Stimulated activated effector memory CD8-positive, alpha-beta T cell treated with anti-CD3 and anti-CD28 coated beads, Interleukin-12 subunit alpha, Interleukin-12 subunit beta, amount 100 ng/mL, for 72 hours (primary cell): Measurements from ENCODE around the gene CMIP.

Source experiments
- ATAC-seq: fragments of 150-1000 bp; cut with Tn5 transposase; 2 replicates; pipeline ENCODE4 v1.10.0; 2021
- DNase-seq, 2 donors: peaks; one replicate each; pipeline ENCODE4 v3.0.0; 2021 to 2022; ENCODE audit warnings: low spot score in 2 of 2
- H3K27ac Mint-ChIP-seq: one replicate; pipeline ENCODE4 v1.8.0; 2022; ENCODE audit warnings: mild to moderate bottlenecking, mixed read lengths
- H3K36me3 Mint-ChIP-seq: one replicate; pipeline ENCODE4 v1.8.0; 2022; ENCODE audit warnings: mild to moderate bottlenecking, mixed read lengths
- H3K4me1 Mint-ChIP-seq: one replicate; pipeline ENCODE4 v1.8.0; 2022; ENCODE audit warnings: mixed read lengths
- H3K4me3 Mint-ChIP-seq: one replicate; pipeline ENCODE4 v1.8.0; 2022; ENCODE audit warnings: mild to moderate bottlenecking, mixed read lengths
- H3K9me3 Mint-ChIP-seq: one replicate; pipeline ENCODE4 v1.8.0; 2022; ENCODE audit warnings: mixed read lengths

CMIP gene

DNA sequence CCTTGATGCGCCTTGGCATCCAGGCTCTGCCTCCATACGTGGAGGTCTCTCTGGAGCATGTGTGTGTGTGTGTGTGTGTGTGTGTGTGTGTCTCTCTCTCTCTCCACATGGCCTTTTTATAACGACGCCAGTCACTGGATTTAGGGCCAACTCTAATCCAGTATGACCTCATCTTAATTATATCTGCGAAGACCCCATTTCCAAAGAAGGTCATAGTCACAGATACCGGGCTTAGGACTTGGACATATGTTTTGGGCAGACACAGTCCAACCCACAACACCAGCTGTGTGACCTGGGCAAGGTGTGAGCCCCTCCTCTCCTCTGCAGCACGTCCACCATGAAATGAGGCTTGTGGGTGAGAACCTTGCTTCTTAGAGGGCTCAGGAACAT, 196.1 kb downstream of the CMIP start:
- Mint-ChIP-seq H3K4me1 (peaks cover 46% of the 10 kb centered on the region), H3K9me3 (no peaks in the 10 kb centered on the region), H3K4me3 (no peak overlapping the region), H3K27ac (peak overlapping the region; percentile 48), H3K36me3 (peaks cover 34% of the 10 kb centered on the region)
- no peak for ATAC-seq
- no peak for DNase-seq

DNA sequence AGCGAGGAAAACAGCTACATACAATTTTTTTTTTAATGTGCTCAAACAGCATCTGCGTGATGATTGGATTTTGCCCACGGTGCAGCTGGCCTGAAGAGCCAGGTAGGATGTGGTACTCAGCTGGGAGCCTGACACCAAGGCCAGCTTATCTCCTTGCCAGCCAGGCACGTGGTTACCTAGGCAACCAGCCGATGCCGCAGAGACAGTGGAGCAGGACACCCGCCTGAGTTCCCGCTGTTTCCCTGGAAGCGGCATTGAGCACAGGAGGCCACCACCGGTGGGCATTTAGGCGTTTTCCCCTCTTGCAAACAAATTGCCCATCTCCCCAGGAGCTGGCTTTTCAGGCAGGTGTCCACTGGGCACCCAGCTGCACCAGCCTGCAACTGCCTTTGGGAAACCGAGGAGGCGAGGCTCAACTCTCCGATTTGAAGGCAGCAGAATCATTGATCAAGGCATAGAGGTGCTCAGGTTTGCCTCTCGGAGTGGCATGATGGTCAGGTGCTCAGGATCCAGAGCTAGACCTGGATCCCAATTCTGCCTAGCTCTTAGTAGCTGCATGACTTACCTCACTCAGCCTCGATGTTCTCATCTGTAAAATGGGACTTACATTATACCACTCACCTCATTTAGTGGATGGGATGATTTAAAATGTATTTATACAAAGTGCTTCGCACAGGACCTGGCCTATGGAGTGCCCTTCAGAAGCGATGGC, 196.9 kb downstream of the CMIP start:
- Mint-ChIP-seq H3K4me1 (peaks cover 46% of the 10 kb centered on the region), H3K4me3 (no peak overlapping the region), H3K9me3 (no peaks in the 10 kb centered on the region), H3K27ac (peak overlapping the region; percentile 58), H3K36me3 (peaks cover 28% of the 10 kb centered on the region)
- no peak for DNase-seq
- no peak for ATAC-seq

DNA sequence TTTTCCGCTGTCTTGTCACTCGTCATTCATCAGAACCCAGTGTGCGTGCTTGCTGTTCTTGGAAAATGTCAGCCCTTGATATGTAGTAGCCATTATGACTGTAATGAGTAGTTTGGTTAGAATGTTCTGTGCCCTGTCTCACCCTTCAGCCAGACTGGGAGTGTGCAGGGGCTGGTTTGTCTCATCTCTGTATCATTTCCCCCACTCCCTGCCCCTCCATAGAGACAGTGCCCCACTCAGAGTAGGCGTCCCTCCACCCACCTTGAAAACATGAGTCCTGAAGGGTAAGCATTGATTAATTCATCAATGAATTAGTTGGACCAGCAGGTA, 197.5 kb downstream of the CMIP start:
- H3K9me3 Mint-ChIP-seq = no peaks in the 10 kb centered on the region
- peaks cover 47% of the 10 kb centered on the region for H3K4me1 Mint-ChIP-seq
- no peak overlapping the region for H3K4me3 Mint-ChIP-seq
- peaks cover 27% of the 10 kb centered on the region for H3K36me3 Mint-ChIP-seq
- peak overlapping the region; percentile 58 for H3K27ac Mint-ChIP-seq
- DNase-seq (no peak), ATAC-seq (peak; percentile 64)

DNA sequence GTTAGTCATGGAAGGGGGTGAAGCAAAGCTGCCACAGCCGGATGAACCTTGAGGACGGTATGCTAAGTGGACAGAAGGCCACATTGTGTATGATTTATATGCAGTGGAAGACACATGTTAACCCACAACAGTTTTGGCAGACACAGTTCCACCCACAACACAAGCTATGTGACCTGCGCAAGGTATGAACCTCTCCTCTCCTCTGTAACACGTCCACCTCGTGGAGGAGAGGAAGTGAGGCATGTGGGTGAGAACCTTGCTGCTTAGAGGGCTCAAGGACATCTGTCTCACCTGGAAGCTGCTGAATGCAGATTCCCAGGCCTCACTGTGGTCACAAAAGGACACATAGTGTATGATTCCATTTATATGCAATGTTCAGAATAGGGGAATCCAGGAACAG, 198.3 kb downstream of the CMIP start:
- ATAC-seq (peak; percentile 46), DNase-seq (no peak)
- H3K4me3 Mint-ChIP-seq = no peak overlapping the region

DNA sequence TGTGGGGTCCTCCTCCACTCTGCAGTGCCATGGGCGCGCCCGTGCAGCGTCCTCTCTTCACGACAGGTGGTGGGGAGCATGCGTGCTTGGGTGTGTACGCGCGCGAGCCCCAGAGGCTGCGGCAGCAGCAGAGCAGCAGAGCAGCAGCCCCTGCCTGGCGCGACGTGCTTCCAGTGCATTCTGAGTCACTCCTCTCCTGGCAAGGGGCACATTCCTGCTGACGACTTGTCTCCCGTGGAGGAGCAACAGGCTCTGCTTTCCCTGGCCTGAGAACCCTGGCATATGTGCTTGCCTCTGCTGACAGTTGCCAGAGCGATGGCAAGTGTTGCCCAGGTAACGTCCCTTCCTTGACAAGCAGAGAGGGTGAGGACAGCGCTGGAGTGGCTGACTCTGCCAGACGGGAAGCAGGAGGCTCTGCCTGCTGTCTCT, 200.7 kb downstream of the CMIP start:
- Mint-ChIP-seq H3K27ac (no peak overlapping the region), H3K9me3 (no peaks in the 10 kb centered on the region), H3K4me3 (no peak overlapping the region), H3K36me3 (peaks cover 19% of the 10 kb centered on the region), H3K4me1 (peaks cover 56% of the 10 kb centered on the region)
- DNase-seq (no peak), ATAC-seq (no peak)

More for the DNA sequence above, 198.3 kb downstream of the CMIP start:
- H3K36me3 Mint-ChIP-seq = peaks cover 23% of the 10 kb centered on the region
- H3K4me1 Mint-ChIP-seq = peaks cover 52% of the 10 kb centered on the region
- peak overlapping the region; percentile 75 for H3K27ac Mint-ChIP-seq
- no peaks in the 10 kb centered on the region for H3K9me3 Mint-ChIP-seq

DNA sequence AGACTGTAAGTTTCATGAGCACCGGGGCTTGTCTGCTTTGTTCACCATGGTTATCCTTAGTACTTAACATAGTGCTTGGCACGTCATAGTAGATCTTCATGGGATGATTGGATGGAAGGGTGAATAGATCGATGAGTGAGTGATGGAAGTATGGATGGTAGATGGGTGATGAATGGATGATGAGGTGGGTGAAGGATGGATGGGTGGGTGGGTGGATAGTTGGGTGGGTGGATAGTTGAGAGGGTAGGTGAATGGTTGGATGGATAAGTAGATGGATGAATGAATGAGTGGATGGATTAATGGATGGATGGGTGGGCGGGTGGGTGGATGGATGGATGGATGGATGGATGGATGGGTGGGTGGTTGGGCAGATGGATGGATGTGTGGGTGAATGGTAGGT, 201.3 kb downstream of the CMIP start:
- DNase-seq = no peak
- H3K4me3 Mint-ChIP-seq = no peak overlapping the region
- ATAC-seq = no peak
- peaks cover 52% of the 10 kb centered on the region for H3K4me1 Mint-ChIP-seq
- no peak overlapping the region for H3K27ac Mint-ChIP-seq
- H3K9me3 Mint-ChIP-seq = no peaks in the 10 kb centered on the region
- peaks cover 19% of the 10 kb centered on the region for H3K36me3 Mint-ChIP-seq

DNA sequence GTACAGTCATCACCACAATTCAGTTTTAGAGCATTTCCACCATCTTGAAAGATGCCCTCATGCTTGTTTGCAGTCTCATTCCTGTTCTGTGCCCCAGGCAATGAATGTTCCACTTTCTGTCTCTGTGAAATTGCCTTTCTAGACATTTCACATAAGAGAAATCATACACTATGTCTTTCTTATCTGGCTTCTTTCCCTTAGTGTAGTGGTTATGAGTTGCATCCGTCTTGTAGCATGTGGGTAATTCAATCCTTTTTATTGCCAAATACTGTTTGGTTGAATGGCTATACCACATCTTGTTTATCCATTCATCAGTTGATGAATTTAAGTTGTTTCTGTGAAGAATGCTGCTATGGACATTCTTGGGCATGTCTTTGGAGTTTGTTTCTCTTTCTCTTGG, 202.0 kb downstream of the CMIP start:
- no peaks in the 10 kb centered on the region for H3K9me3 Mint-ChIP-seq

DNA sequence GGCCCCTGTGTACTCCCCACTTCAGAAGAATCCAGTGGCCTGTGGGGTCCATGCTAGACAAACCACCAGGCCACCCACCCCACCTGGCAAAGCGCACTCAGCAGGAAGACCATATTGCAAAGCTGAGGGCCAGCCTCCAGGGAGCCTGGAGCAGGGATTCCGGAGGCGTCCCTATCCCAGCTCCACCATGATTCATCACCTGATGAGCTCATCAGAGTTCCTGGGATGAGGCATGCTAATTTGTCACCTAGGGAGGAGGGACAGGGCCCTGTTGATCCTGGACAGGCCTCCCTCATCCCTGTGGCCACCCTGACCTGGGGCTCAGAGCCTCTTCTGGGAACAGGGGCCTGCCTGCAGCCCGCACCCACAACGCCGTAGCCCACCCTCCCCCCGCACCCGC, 202.9 kb downstream of the CMIP start:
- Mint-ChIP-seq H3K4me3 (no peak overlapping the region), H3K27ac (peak overlapping the region; percentile 75), H3K4me1 (peaks cover 36% of the 10 kb centered on the region), H3K9me3 (no peaks in the 10 kb centered on the region), H3K36me3 (peaks cover 22% of the 10 kb centered on the region)
- ATAC-seq = no peak
- no peak for DNase-seq

More for the DNA sequence above, 202.0 kb downstream of the CMIP start:
- peaks cover 46% of the 10 kb centered on the region for H3K4me1 Mint-ChIP-seq
- H3K4me3 Mint-ChIP-seq = no peak overlapping the region
- peaks cover 24% of the 10 kb centered on the region for H3K36me3 Mint-ChIP-seq
- H3K27ac Mint-ChIP-seq = no peak overlapping the region
- no peak for DNase-seq
- no peak for ATAC-seq

DNA sequence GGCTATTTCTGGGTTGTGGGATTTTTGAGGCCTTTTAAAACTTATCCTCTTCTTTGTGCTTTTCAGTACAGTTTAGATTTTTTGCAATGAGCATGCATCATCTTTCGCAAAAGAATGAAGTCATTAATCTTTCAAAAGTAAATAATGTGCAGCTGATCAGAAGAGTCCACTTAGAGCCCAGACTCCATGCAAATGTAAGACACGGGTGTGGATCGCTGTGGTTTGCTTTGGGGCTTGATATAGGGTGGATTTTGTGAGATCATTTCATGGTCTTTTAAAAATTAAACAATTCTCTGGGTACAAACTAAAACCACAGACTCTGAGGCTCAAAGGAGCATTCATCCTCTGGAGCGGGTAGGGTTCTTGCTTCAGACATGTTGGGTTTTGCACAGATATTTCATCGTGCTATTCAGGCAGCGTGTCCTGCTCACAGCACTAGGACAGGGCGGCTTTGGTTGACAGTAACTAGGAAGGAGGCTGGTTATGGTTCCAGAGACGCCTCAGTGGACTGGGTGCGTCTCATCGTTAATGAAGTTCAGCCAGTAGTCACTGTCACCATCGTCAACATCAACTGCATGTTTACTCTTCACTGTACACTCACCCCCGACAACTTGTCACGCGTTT, 205.1 kb downstream of the CMIP start:
- H3K9me3 Mint-ChIP-seq = no peaks in the 10 kb centered on the region
- H3K36me3 Mint-ChIP-seq = peaks cover 32% of the 10 kb centered on the region
- peak overlapping the region; percentile 33 for H3K27ac Mint-ChIP-seq
- ATAC-seq (no peak), DNase-seq (no peak)
- no peak overlapping the region for H3K4me3 Mint-ChIP-seq
- peaks cover 21% of the 10 kb centered on the region for H3K4me1 Mint-ChIP-seq

DNA sequence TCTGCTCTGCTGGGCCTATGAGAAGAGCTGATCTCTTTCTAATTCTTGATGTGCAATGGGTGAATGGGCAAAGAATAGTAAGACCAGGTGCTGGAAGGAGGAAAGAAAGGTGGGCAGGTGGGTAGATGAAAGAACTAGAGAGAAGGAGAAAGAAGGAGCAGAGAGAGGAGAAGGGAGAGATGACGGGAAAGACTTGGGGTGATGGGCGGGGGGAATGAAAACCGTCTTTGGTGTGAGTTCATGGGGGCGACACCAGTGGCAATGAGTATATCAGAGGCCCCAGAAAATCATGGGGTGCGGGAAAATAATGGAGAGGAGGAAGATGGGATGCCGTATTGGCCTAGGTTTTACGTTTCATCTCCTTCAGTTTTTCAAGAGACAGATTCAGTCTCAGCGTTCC, 205.7 kb downstream of the CMIP start:
- Mint-ChIP-seq H3K36me3 (peaks cover 33% of the 10 kb centered on the region), H3K27ac (peak overlapping the region; percentile 33), H3K9me3 (no peaks in the 10 kb centered on the region), H3K4me3 (no peak overlapping the region), H3K4me1 (peaks cover 21% of the 10 kb centered on the region)
- no peak for DNase-seq
- ATAC-seq = no peak

DNA sequence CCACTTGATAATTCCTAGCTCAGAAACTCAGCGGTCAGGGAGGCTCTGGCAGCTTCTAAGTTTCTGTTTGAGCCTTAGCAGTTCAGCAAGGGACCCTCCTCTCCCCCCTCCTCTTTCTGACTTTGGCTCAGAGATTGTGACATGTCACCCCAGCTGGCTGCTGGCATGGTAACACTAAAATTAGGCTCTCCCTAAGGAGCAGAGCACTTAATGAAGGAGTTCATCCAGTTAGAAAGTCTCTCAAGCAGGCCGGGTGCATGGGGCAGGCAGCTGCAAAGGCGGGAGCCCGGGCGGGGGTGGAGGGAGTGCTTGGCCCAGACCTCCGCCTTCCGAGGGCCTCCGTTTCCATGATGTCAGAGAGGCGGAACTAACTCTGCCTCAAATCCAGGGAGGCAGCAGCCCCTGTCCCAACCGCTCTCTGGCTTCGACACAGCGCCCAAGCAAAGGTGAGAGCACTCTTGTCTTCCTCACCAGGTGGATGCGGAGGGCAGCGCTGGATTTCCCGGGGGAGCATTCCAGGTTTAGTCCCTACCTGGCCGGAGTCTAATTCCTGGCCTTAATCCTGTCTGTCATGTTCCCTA, 206.5 kb downstream of the CMIP start:
- no peaks in the 10 kb centered on the region for H3K9me3 Mint-ChIP-seq
- ATAC-seq = no peak
- no peak overlapping the region for H3K27ac Mint-ChIP-seq
- DNase-seq = no peak
- H3K4me3 Mint-ChIP-seq = no peak overlapping the region
- H3K4me1 Mint-ChIP-seq = peaks cover 21% of the 10 kb centered on the region
- H3K36me3 Mint-ChIP-seq = peaks cover 39% of the 10 kb centered on the region

DNA sequence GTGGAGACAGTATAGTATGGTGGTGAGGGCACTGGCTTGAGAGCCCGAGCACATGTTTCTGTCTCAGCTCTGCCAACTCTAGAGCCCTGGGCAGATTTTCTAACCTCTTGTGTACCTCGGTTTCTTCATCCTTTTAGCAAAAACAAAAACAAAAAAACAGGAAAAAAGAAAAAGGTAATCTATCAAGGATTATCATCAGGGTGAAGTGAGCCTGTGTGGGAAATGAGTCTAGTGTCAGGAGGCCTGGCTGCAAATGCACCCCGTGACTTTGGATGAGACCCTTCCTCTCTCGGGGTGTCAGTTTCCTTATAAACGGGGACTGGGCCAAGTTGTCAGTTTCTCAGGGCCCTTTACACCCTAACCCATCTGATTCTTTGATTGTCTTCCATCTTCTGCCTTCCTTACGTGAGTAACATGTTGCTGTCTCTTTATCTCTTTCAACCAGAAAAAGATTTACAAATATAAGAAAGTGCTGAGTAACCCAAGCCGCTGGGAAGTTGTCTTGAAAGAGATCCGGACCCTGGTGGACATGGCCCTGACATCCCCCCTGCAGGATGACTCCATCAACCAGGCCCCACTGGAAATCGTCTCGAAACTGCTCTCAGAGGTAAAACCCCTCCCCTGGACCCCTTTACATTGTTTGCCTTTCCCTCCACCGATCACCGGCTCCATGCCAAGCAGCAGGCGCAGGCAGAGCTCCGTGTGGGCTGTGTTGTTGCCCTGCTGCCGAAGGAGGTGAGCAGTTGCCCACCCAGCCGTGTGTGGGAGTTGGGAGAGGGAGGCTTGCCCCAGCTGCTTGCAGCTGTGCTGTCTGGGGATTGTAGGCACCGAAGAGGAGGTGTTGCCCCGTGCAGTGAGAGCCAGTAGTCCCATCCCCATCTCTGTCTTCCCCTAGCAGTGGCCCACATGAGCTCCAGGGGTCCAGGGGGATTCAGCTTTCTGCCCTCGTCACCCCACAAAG, 207.4 kb downstream of the CMIP start:
- Mint-ChIP-seq H3K9me3 (no peaks in the 10 kb centered on the region), H3K27ac (no peak overlapping the region), H3K36me3 (peaks cover 39% of the 10 kb centered on the region)

DNA sequence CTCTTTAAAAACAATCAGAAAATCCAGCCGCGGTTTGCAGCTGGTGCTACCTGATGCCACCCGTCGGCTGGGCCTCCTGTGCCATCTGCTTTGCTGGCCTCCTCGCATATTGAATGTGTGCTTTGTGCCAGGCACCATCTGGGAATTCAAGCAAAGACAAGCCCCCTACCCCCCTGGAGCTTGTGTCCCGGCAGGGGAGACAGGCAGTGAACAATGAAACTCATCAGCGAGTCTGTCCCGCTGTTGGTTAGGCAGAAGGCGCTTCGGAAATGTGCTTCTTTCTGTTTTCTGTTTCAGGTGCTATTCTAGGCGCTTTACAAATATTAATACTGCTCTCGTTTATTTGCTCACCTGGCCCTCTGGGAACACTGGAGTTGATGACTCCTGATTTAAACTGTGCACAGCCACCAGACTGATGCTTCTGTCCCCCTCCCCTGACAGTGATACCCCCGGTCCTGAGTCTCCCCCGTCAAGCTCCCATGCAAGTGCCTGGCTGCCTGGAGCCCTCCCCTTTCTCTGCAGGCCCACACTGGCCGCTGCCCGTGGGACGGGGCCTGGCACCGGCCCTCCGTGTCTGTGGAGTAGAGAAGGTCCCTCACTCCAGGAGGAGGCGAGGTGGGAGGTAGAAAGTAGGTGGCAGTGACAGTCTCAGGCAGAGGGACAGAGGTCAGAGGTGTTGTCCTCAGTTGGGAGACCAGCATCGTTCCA, 208.3 kb downstream of the CMIP start:
- Mint-ChIP-seq H3K4me3 (no peak overlapping the region), H3K27ac (no peak overlapping the region), H3K9me3 (no peaks in the 10 kb centered on the region), H3K4me1 (peaks cover 13% of the 10 kb centered on the region), H3K36me3 (peaks cover 47% of the 10 kb centered on the region)
- no peak for DNase-seq
- ATAC-seq = no peak

More for the DNA sequence above, 207.4 kb downstream of the CMIP start:
- ATAC-seq (no peak), DNase-seq (no peak)
- Mint-ChIP-seq H3K4me1 (peaks cover 21% of the 10 kb centered on the region), H3K4me3 (no peak overlapping the region)

DNA sequence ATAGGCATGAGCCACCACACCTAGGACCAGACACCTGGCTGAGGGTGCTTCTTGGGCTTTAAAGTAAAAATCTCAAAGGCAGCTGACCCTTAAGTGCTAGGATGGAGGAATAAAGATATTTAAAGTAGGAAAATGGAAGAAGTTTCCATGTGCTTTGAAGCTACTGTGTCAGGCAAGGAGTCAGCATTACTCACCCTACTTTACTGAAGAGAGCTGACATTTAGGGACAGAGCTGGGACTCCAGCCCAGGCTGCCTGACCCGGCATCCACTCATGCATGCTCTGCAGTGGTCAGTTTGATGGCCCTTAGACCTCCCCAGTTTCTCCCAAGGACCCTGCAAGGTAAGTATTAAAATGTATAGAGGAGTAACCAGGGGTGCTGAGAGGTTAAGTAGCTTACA, 209.7 kb downstream of the CMIP start:
- Mint-ChIP-seq H3K36me3 (peaks cover 61% of the 10 kb centered on the region), H3K4me1 (peaks cover 8% of the 10 kb centered on the region), H3K9me3 (no peaks in the 10 kb centered on the region), H3K27ac (peak overlapping the region; percentile 38), H3K4me3 (no peak overlapping the region)
- ATAC-seq = no peak
- no peak for DNase-seq
